ENCODE measurements around the gene RAF1. TPM values are rescaled to one million over a fixed set of nuclear protein-coding genes. Genes with fewer than 3 reads are reported as not detected.

The RAF1 gene
- total and polyA plus RNA-seq, 2 of the 13 experiments (the other 11 are each of a cell fraction or from before 2014, with no cell fraction given) = 72.2 to 91.4 TPM

- TF ChIP-seq YY1 (IDR thresholded peaks at IDR 0.05; ENCODE audit: insufficient read depth, insufficient replicate concordance, low read depth, low read length) (no peak), SAFB2 (CRISPR knock-in tag; IDR thresholded peaks at IDR 0.05; ENCODE audit: borderline replicate concordance, low read depth) (no peak), KAT7 (CRISPR knock-in tag; IDR thresholded peaks at IDR 0.05; ENCODE audit: borderline replicate concordance) (no peak), SMAD3 (CRISPR knock-in tag; IDR thresholded peaks at IDR 0.05) (no peak), ZBTB43 (CRISPR knock-in tag; conservative IDR thresholded peaks at IDR 0.05) (no peak), ZNF513 (CRISPR knock-in tag; conservative IDR thresholded peaks at IDR 0.05) (no peak), ETS1 (CRISPR knock-in tag; IDR thresholded peaks at IDR 0.05) (no peak), ZNF558 (CRISPR knock-in tag; IDR thresholded peaks at IDR 0.05; ENCODE audit: borderline replicate concordance) (no peak), ASH2L (IDR thresholded peaks at IDR 0.05; ENCODE audit: insufficient read length, low read depth, low read length) (peak; percentile 15), PTBP1 (IDR thresholded peaks at IDR 0.05; ENCODE audit: low read depth, low read length, poor library complexity, severe bottlenecking) (no peak), BCLAF1 (IDR thresholded peaks at IDR 0.05) (no peak), ATF4 (CRISPR knock-in tag; IDR thresholded peaks at IDR 0.05) (peak in 1 of 2 experiments; percentile 80; a peak in 2 of 4 replicates), AHDC1 (CRISPR knock-in tag; IDR thresholded peaks at IDR 0.05; ENCODE audit: borderline replicate concordance) (peak; percentile 46; the same call in 1 of the 2 replicates)
Observed at GRCh38 chr3:12670365-12671119, 6.6 kb upstream of the RAF1 start (continued).
